ENCODE measurements around the gene LAMTOR1.

DNA sequence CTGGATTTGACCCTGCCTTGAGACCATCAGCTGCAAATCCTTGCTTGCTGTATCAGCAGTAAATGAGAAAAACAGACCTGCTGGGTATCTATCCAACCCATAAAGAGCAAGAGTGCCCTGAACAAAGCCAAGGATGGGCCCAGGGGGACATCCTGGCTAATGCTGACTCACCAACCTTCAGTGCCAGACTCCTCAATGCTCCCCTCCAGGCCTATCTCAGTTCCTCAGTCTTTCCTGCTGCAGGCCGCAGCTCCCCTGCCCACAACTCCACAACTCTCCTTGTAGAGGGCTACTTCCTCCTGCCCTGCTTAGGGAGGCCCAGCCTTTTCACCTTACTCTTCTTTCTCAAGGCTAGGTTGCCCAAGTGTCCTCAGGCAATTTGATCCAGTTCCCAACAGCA lies 2.6 kb downstream of the LAMTOR1 start:
- TF ChIP-seq POLR2A (IDR thresholded peaks at IDR 0.05; ENCODE audit: control extremely low read depth in 1 of 2, low read depth in 2 of 2, low read length in 2 of 2) (no peak), RFX5 (IDR thresholded peaks at IDR 0.05; ENCODE audit: borderline replicate concordance, low read depth, low read length) (no peak), TEAD4 (IDR thresholded peaks at IDR 0.05; ENCODE audit: low read depth, low read length) (no peak), POLR2AphosphoS5 (IDR thresholded peaks at IDR 0.05; ENCODE audit: low read depth, low read length) (no peak), SP2 (IDR thresholded peaks at IDR 0.05; ENCODE audit: low read length) (no peak), FOSL1 (IDR thresholded peaks at IDR 0.05; ENCODE audit: insufficient read depth, low read depth, low read length) (no peak), EP300 (IDR thresholded peaks at IDR 0.05; ENCODE audit: borderline replicate concordance in 1 of 2, low read depth in 2 of 2, low read length in 2 of 2) (no peak), SIN3A (conservative IDR thresholded peaks at IDR 0.05 in 1 of 2, IDR thresholded peaks at IDR 0.05 in 1 of 2; ENCODE audit: low read depth in 1 of 2, low read length in 2 of 2) (no peak), GABPA (IDR thresholded peaks at IDR 0.05; ENCODE audit: borderline replicate concordance, insufficient read depth, low read length) (no peak)
- TF ChIP-seq, protein P1, sequence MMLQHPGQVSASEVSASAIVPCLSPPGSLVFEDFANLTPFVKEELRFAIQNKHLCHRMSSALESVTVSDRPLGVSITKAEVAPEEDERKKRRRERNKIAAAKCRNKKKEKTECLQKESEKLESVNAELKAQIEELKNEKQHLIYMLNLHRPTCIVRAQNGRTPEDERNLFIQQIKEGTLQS (IDR thresholded peaks at IDR 0.05; ENCODE audit: insufficient read depth, low read depth, low read length): no peak
- TF ChIP-seq, protein P2, sequence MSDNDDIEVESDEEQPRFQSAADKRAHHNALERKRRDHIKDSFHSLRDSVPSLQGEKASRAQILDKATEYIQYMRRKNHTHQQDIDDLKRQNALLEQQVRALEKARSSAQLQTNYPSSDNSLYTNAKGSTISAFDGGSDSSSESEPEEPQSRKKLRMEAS (IDR thresholded peaks at IDR 0.05): no peak
